ENCODE results near the gene TGFA.

GRCh38 chr2:70469435-70469834 is 84.2 kb downstream of the TGFA start:
- TF ChIP-seq POLR2A (IDR thresholded peaks at IDR 0.05): no peak
- no peak for TF ChIP-seq EP300 (IDR thresholded peaks at IDR 0.05)

Data from upper lobe of left lung (tissue), 4 donors.